K562 (cell line): ENCODE data around the gene NR4A2. TPM values are rescaled to one million over a fixed set of nuclear protein-coding genes. Genes with fewer than 3 reads are reported as not detected.

Source experiments
- BHLHE40 ChIP-seq: IDR thresholded peaks from 2 replicates; pipeline ENCODE4 v1.6.1; 2011; ENCODE audit warnings: low read length, improper control_type of control experiment
- C11orf30 ChIP-seq: fragments of 450-650 bp; IDR thresholded peaks from 2 replicates; pipeline ENCODE4 v1.6.1; 2016; ENCODE audit warnings: low read depth, mild to moderate bottlenecking
- CC2D1A ChIP-seq: fragments of 450-650 bp; IDR thresholded peaks from 2 replicates; pipeline ENCODE4 v1.6.1; 2017; ENCODE audit warnings: mild to moderate bottlenecking
- CUX1 ChIP-seq: fragments of 200-800 bp; sonication (Bioruptor generic); IDR thresholded peaks from 2 replicates; pipeline ENCODE4 v1.6.1; 2016; ENCODE audit warnings: missing genetic modification characterization, missing compliant biosample characterization
- GABPB2 ChIP-seq: fragments of 250-450 bp; sonication (Bioruptor Pico); conservative IDR thresholded peaks from 2 replicates; pipeline ENCODE4 v1.5.1; 2021; ENCODE audit warnings: mild to moderate bottlenecking
- PML ChIP-seq: IDR thresholded peaks from 2 replicates; pipeline ENCODE4 v1.6.1; 2012; ENCODE audit warnings: low read length, inconsistent platforms
- PURB ChIP-seq: sonication (generic); formaldehyde crosslinking; IDR thresholded peaks from 2 replicates; pipeline ENCODE4 v1.9.0; 2021; ENCODE audit warnings: low read depth, mild to moderate bottlenecking, missing genetic modification reagents
- SAFB2 ChIP-seq: fragments of 200-400 bp; formaldehyde crosslinking; IDR thresholded peaks from 2 replicates; pipeline ENCODE4 v1.6.1; 2018; ENCODE audit warnings: borderline replicate concordance, low read length, low read depth, moderate library complexity; ENCODE audit not compliant: severe bottlenecking
- VEZF1 ChIP-seq: fragments of 200-800 bp; sonication (Bioruptor generic); IDR thresholded peaks from 2 replicates; pipeline ENCODE4 v1.6.1; 2017; ENCODE audit warnings: missing genetic modification characterization, missing compliant biosample characterization
- ZEB2 ChIP-seq: fragments of 450-650 bp; IDR thresholded peaks from 2 replicates; pipeline ENCODE4 v1.6.1; 2016
- ZNF239 ChIP-seq: fragments of 250-450 bp; sonication (Bioruptor Pico); IDR thresholded peaks from 2 replicates; pipeline ENCODE4 v1.4.0; 2020; ENCODE audit warnings: mild to moderate bottlenecking
- polyA plus RNA-seq, 8 experiments: library from polyadenylated mRNA; depleted of rRNA in 4 of 8; stranded (reverse) in 5 of 8; unstranded in 3 of 8; fragments of >200 nt; fragmentation: Nextera tagmentation in 2 of 8; fragmentation: Illumina TruSeq in 1 of 8; extraction: Ambion mirVana in 2 of 8; extraction: Trizol in 1 of 8; gene quantifications; 2 replicates each; pipeline versions ENCODE4 v1.2.1 to v1.2.3, GENCODE V29; 2011 to 2014; ENCODE audit warnings: inconsistent platforms in 1 of 8, missing spikeins in 1 of 8
- total RNA-seq, 7 experiments: library from RNA; depleted of rRNA in 6 of 7; stranded (reverse); fragments of >200 nt in 6 of 7; fragmentation: Illumina TruSeq in 2 of 7; extraction: Trizol in 2 of 7; gene quantifications; 2 replicates each; pipeline versions ENCODE4 v1.2.1 to v1.2.3, GENCODE V29; 2011 to 2021; ENCODE audit warnings: low replicate concordance in 1 of 7
- TF ChIP-seq, protein P1 (sequence below): fragments of 450-650 bp; IDR thresholded peaks from 2 replicates; pipeline ENCODE4 v1.6.1; 2016; ENCODE audit warnings: low read depth

The NR4A2 gene
- total and polyA plus RNA-seq, 9 of the 15 experiments (the other 6 are each of a cell fraction or from before 2014, with no cell fraction given): 0.94 to 5.1 (median 1.3) TPM

GRCh38 chr2:156332534-156333273 is at the start of gene NR4A2 (continued):
- no peak for TF ChIP-seq CUX1 (CRISPR knock-in tag)
- TF ChIP-seq CC2D1A: 0 out of 2 replicates have a peak, but pooled peaks have one; percentile 11
- TF ChIP-seq BHLHE40: peak; percentile 41; the same call in 1 of the 2 replicates
- no peak for TF ChIP-seq C11orf30
- TF ChIP-seq ZEB2: peak; percentile 84
- TF ChIP-seq VEZF1: no peak
- TF ChIP-seq GABPB2 (CRISPR knock-in tag): no peak
- no peak for TF ChIP-seq SAFB2
- TF ChIP-seq ZNF239 (CRISPR knock-in tag): no peak
- TF ChIP-seq, protein P1, sequence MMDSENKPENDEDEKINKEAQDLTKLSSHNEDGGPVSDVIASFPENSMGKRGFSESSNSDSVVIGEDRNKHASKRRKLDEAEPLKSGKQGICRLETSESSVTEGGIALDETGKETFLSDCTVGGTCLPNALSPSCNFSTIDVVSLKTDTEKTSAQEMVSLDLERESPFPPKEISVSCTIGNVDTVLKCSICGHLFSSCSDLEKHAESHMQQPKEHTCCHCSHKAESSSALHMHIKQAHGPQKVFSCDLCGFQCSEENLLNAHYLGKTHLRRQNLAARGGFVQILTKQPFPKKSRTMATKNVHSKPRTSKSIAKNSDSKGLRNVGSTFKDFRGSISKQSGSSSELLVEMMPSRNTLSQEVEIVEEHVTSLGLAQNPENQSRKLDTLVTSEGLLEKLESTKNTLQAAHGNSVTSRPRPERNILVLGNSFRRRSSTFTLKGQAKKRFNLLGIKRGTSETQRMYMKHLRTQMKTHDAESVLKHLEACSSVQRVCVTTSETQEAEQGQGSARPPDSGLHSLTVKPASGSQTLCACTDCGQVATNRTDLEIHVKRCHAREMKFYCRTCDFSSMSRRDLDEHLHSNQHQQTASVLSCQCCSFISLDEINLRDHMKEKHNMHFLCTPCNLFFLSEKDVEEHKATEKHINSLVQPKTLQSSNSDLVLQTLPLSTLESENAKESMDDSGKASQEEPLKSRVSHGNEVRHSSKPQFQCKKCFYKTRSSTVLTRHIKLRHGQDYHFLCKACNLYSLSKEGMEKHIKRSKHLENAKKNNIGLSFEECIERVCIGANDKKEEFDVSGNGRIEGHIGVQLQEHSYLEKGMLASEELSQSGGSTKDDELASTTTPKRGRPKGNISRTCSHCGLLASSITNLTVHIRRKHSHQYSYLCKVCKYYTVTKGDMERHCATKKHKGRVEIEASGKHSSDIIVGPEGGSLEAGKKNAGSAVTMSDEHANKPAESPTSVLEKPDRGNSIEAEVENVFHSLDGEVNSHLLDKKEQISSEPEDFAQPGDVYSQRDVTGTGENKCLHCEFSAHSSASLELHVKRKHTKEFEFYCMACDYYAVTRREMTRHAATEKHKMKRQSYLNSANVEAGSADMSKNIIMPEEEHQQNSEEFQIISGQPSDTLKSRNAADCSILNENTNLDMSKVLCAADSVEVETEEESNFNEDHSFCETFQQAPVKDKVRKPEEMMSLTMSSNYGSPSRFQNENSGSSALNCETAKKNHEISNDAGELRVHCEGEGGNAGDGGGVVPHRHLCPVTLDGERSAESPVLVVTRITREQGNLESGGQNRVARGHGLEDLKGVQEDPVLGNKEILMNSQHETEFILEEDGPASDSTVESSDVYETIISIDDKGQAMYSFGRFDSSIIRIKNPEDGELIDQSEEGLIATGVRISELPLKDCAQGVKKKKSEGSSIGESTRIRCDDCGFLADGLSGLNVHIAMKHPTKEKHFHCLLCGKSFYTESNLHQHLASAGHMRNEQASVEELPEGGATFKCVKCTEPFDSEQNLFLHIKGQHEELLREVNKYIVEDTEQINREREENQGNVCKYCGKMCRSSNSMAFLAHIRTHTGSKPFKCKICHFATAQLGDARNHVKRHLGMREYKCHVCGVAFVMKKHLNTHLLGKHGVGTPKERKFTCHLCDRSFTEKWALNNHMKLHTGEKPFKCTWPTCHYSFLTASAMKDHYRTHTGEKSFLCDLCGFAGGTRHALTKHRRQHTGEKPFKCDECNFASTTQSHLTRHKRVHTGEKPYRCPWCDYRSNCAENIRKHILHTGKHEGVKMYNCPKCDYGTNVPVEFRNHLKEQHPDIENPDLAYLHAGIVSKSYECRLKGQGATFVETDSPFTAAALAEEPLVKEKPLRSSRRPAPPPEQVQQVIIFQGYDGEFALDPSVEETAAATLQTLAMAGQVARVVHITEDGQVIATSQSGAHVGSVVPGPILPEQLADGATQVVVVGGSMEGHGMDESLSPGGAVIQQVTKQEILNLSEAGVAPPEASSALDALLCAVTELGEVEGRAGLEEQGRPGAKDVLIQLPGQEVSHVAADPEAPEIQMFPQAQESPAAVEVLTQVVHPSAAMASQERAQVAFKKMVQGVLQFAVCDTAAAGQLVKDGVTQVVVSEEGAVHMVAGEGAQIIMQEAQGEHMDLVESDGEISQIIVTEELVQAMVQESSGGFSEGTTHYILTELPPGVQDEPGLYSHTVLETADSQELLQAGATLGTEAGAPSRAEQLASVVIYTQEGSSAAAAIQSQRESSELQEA: no peak
- peak; percentile 45 for TF ChIP-seq PML
- no peak for TF ChIP-seq PURB (CRISPR knock-in tag)
